GM12878 (cell line): Measurements from ENCODE around the gene ZNF839. TPM values are rescaled to one million over a fixed set of nuclear protein-coding genes. Genes with fewer than 3 reads are reported as not detected.

Experiments used
- ATAC-seq: fragments of 200-7000 bp; cut with Tn5 transposase; 3 replicates; pipeline ENCODE4 v1.9.1; 2020; ENCODE audit warnings: mild to moderate bottlenecking, moderate library complexity
- BruUV-seq: library from RNA; stranded (reverse); fragments of 400-500 nt; replicated peaks from 2 replicates; lab custom pipeline; 2021; lab: Mats Ljungman, UMichigan
- CTCF ChIA-PET: fragments of 300-600 bp; sonication (Branson Sonifier 250); formaldehyde crosslinking; extraction: SDS; loops from one replicate; lab custom pipeline; 2021; ENCODE audit warnings: inconsistent platforms; lab: Yijun Ruan, JAX
- POLR2A ChIA-PET: fragments of 350-600 bp; formaldehyde crosslinking; extraction: SDS; loops from one replicate; lab custom pipeline; 2021; ENCODE audit warnings: inconsistent platforms; lab: Charles Lee
- RAD21 ChIA-PET: fragments of 300-600 bp; sonication (Branson Sonifier 250); formaldehyde crosslinking; loops from one replicate; lab custom pipeline; 2023; ENCODE audit warnings: antibody characterized with exemption; ENCODE audit not compliant: unreplicated experiment; lab: Charles Lee
- SMC1A ChIA-PET: fragments of 300-600 bp; sonication (Branson Sonifier 250); formaldehyde crosslinking; loops from one replicate; lab custom pipeline; 2023; ENCODE audit not compliant: unreplicated experiment, uncharacterized antibody; lab: Charles Lee
- DNase-seq: peaks from one replicate; pipeline ENCODE4 v3.0.0-alpha.2; 2011; ENCODE audit warnings: low read depth, low spot score
- FAIRE-seq: peaks from 3 replicates; lab custom pipeline; 2011; peaks lifted over from hg19 to GRCh38; lab: Jason Lieb, UNC
- H2AFZ ChIP-seq: 2 replicates; pipeline ENCODE4 v1.6.0; 2011; ENCODE audit warnings: low read depth, low read length, control low read depth; ENCODE audit not compliant: control insufficient read depth
- H3K27ac ChIP-seq: 2 replicates; pipeline ENCODE4 v1.5.1; 2011; ENCODE audit warnings: control low read depth; ENCODE audit not compliant: control insufficient read depth, insufficient read depth
- H3K27me3 ChIP-seq, 2 experiments: replicated peaks in 1 of 2; 2 replicates each; pipeline versions ENCODE4 v1.6.0 to v1.6.1; 2011; ENCODE audit warnings: low read length in 1 of 2; ENCODE audit not compliant: control insufficient read depth in 2 of 2, insufficient read depth in 2 of 2
- H3K36me3 ChIP-seq, 2 experiments: 2 replicates each; pipeline ENCODE4 v1.5.1; 2011; ENCODE audit warnings: low read length in 1 of 2; ENCODE audit not compliant: control insufficient read depth in 2 of 2, insufficient read depth in 2 of 2
- H3K4me1 ChIP-seq: 2 replicates; pipeline ENCODE4 v1.6.1; 2011; ENCODE audit warnings: mild to moderate bottlenecking, low read length, moderate library complexity, mixed read lengths; ENCODE audit not compliant: control insufficient read depth, insufficient read depth
- H3K4me2 ChIP-seq: 2 replicates; pipeline ENCODE4 v1.6.0; 2011; ENCODE audit warnings: control low read depth; ENCODE audit not compliant: control insufficient read depth, insufficient read depth
- H3K4me3 ChIP-seq: fragments of 200-600 bp; sonication (generic); 2 replicates; pipeline ENCODE4 v1.5.1; 2016
- H3K79me2 ChIP-seq: 2 replicates; pipeline ENCODE4 v1.6.0; 2011; ENCODE audit warnings: low read length; ENCODE audit not compliant: control insufficient read depth, insufficient read depth
- H3K9ac ChIP-seq: 2 replicates; pipeline ENCODE4 v1.8.0; 2011; ENCODE audit warnings: low read length, control low read depth, mixed read lengths; ENCODE audit not compliant: control insufficient read depth, insufficient read depth
- H3K9me3 ChIP-seq: replicated peaks from 3 replicates; pipeline ENCODE4 v1.5.1; 2011; ENCODE audit warnings: mild to moderate bottlenecking, low read length; ENCODE audit not compliant: control insufficient read depth, insufficient read depth
- H4K20me1 ChIP-seq: 2 replicates; pipeline ENCODE4 v1.6.0; 2011; ENCODE audit not compliant: control insufficient read depth, insufficient read depth
- BACH1 ChIP-seq: fragments of 450-650 bp; IDR thresholded peaks from 2 replicates; pipeline ENCODE4 v1.6.1; 2017; ENCODE audit warnings: mild to moderate bottlenecking, borderline replicate concordance
- CEBPB ChIP-seq, 2 experiments: fragments of 150-350 bp in 1 of 2; IDR thresholded peaks; 2 replicates each; pipeline ENCODE4 v1.6.1; 2012 to 2014; ENCODE audit warnings: low read depth in 2 of 2, low read length in 2 of 2, borderline replicate concordance in 1 of 2, inconsistent platforms in 1 of 2
- FOXK2 ChIP-seq: fragments of 450-650 bp; IDR thresholded peaks from 2 replicates; pipeline ENCODE4 v1.6.1; 2017; ENCODE audit warnings: mild to moderate bottlenecking, moderate library complexity
- MEF2B ChIP-seq: fragments of 450-650 bp; IDR thresholded peaks from 2 replicates; pipeline ENCODE4 v1.6.1; 2018; ENCODE audit warnings: mild to moderate bottlenecking, moderate library complexity; ENCODE audit not compliant: partially characterized antibody, poor library complexity, severe bottlenecking
- SREBF1 ChIP-seq: IDR thresholded peaks from 2 replicates; pipeline ENCODE4 v1.6.1; 2012; ENCODE audit warnings: mild to moderate bottlenecking, low read length
- WGBS: methylation state at CpG from one replicate; pipeline ENCODE4 v1.1.6; 2016; ENCODE audit warnings: low lambda C conversion rate; ENCODE audit not compliant: insufficient replicate concordance, insufficient coverage; ENCODE audit errors: missing lambda C conversion rate; 5-methylcytosine and 5-hydroxymethylcytosine counted together
- in situ Hi-C: fragments of 300-500 bp; cut with MboI; formaldehyde crosslinking; loops from 9 replicates; pipeline ENCODE4 v1.14.3; 2018; ENCODE audit warnings: mixed read lengths
- intact Hi-C: fragments of 100-400 bp; cut with micrococcal nuclease; formaldehyde crosslinking; loops from one replicate; pipeline ENCODE4 v1.14.2; 2022; ENCODE audit not compliant: unreplicated experiment
- polyA plus RNA-seq, 11 experiments: library from polyadenylated mRNA; depleted of rRNA in 4 of 11; unstranded in 6 of 11; stranded (reverse) in 5 of 11; fragments of >200 nt; fragmentation: Nextera tagmentation in 4 of 11; fragmentation: Illumina TruSeq in 1 of 11; extraction: Ambion mirVana in 4 of 11; extraction: Trizol in 1 of 11; gene quantifications; 1 replicate in 1 of 11; 2 replicates in 10 of 11; pipeline versions ENCODE4 v1.2.1 to v1.2.3, GENCODE V29; 2011 to 2016; ENCODE audit warnings: inconsistent platforms in 2 of 11, missing spikeins in 2 of 11, low read depth in 1 of 11
- total RNA-seq, 4 experiments: library from RNA; depleted of rRNA in 3 of 4; stranded (reverse); fragments of >200 nt in 3 of 4; fragmentation: Illumina TruSeq in 1 of 4; extraction: Trizol in 1 of 4; gene quantifications; 2 replicates each; pipeline versions ENCODE4 v1.2.1 to v1.2.3, GENCODE V29; 2013 to 2021
- TF ChIP-seq, protein P1 (sequence below): fragments of 450-650 bp; IDR thresholded peaks from 2 replicates; pipeline ENCODE4 v1.6.1; 2018; ENCODE audit warnings: mild to moderate bottlenecking, low read depth, moderate library complexity; ENCODE audit not compliant: partially characterized antibody

Gene ZNF839
- total and polyA plus RNA-seq, 10 of the 15 experiments (the other 5 are each of a cell fraction or from before 2014, with no cell fraction given) = 1.4 to 14.4 (median 8.6) TPM

DNA sequence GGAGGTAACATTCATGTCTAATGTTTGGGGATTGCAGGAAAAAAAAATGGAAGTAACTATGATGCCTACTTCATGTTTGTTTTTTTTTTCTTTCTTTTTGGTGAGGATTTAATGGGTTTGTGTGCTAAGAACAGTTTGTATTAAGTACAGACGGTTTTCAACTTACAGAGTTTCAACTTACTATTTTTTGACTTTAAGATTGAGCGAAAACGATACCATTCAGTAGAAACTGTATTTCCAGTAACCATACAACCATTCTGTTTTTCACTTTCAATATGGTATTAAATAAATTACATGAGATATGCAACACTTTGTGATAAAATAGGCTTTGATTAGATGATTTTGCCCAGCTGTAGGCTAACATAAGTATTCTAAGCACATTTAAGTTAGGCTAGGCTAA lies 53.6 kb downstream of the ZNF839 start:
- intact Hi-C loops (no loop called here), in situ Hi-C loops (no loop called here)
- 2% methylated on average over 3 of the region's 3 CpGs for WGBS
- no peaks in the 10 kb centered on the region for H3K27me3 ChIP-seq
- no peak overlapping the region for H3K9ac ChIP-seq
- peak overlapping the region; percentile 54 for H3K27ac ChIP-seq
- H3K79me2 ChIP-seq = no peaks in the 10 kb centered on the region; the same call in none of the 2 replicates
- H3K4me2 ChIP-seq = peak overlapping the region; percentile 82
- no peak overlapping the region for H3K4me3 ChIP-seq
- peak; percentile 70 for ATAC-seq
- ChIA-PET SMC1A (no interaction called here), CTCF (interaction anchor here (0.7 to 1.3 kb wide), 2 partner anchors 13 to 51 kb away, joined by 3 to 5 read pairs; no protein-coding TSS in a partner anchor), POLR2A (no interaction called here), RAD21 (no interaction called here)
- no peaks in the 10 kb centered on the region for H3K36me3 ChIP-seq
- no peak overlapping the region for H2AFZ ChIP-seq
- H4K20me1 ChIP-seq = no peaks in the 10 kb centered on the region
- TF ChIP-seq FOXK2 = no peak
- TF ChIP-seq CEBPB (IDR thresholded peaks at IDR 0.05; ENCODE audit: borderline replicate concordance in 1 of 2, low read depth in 2 of 2, low read length in 2 of 2) = no peak
- no peak for TF ChIP-seq MEF2B
- TF ChIP-seq BACH1 = no peak
- TF ChIP-seq SREBF1 = no peak
- TF ChIP-seq, protein P1, sequence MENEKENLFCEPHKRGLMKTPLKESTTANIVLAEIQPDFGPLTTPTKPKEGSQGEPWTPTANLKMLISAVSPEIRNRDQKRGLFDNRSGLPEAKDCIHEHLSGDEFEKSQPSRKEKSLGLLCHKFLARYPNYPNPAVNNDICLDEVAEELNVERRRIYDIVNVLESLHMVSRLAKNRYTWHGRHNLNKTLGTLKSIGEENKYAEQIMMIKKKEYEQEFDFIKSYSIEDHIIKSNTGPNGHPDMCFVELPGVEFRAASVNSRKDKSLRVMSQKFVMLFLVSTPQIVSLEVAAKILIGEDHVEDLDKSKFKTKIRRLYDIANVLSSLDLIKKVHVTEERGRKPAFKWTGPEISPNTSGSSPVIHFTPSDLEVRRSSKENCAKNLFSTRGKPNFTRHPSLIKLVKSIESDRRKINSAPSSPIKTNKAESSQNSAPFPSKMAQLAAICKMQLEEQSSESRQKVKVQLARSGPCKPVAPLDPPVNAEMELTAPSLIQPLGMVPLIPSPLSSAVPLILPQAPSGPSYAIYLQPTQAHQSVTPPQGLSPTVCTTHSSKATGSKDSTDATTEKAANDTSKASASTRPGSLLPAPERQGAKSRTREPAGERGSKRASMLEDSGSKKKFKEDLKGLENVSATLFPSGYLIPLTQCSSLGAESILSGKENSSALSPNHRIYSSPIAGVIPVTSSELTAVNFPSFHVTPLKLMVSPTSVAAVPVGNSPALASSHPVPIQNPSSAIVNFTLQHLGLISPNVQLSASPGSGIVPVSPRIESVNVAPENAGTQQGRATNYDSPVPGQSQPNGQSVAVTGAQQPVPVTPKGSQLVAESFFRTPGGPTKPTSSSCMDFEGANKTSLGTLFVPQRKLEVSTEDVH = no peak
- peak; percentile 17 for DNase-seq
- BruUV-seq = no TSS peak
- peaks cover 38% of the 10 kb centered on the region for H3K4me1 ChIP-seq
- peak; percentile 89 for FAIRE-seq
- H3K9me3 ChIP-seq = no peaks in the 10 kb centered on the region
